ENCODE results near the gene SEPTIN2.
"Not testable (repeated sequence)": the region's sequence is repeated elsewhere in the genome, so short reads cannot be mapped to it uniquely, and the experiment has no call there.

Gene SEPTIN2

GRCh38 chr2:241393524-241394196 lies 77.9 kb downstream of the SEPTIN2 start:
- H3K9me3 Mint-ChIP-seq = no peaks in the 10 kb centered on the region
- H3K27ac Mint-ChIP-seq = no peak overlapping the region
- no peaks in the 10 kb centered on the region for H3K36me3 Mint-ChIP-seq (ENCODE audit: insufficient read depth)
- H3K4me3 Mint-ChIP-seq = no peak overlapping the region
- H3K27me3 Mint-ChIP-seq = no peaks in the 10 kb centered on the region
- DNase-seq (no peak), ATAC-seq (replicated peaks) (no peak)
- H3K4me1 Mint-ChIP-seq (ENCODE audit: low read depth in 2 of 2) = no peaks in the 10 kb centered on the region

- not testable (repeated sequence) for H3K27ac Mint-ChIP-seq; H3K4me1 Mint-ChIP-seq (ENCODE audit: low read depth in 2 of 2); DNase-seq; H3K27me3 Mint-ChIP-seq; H3K4me3 Mint-ChIP-seq; ATAC-seq (replicated peaks); H3K36me3 Mint-ChIP-seq (ENCODE audit: insufficient read depth); H3K9me3 Mint-ChIP-seq
Measured at GRCh38 chr2:241396809-241397208, 81.1 kb downstream of the SEPTIN2 start.

- H3K4me1 Mint-ChIP-seq (ENCODE audit: low read depth in 2 of 2) = peaks cover 0 to 4% of the 10 kb centered on the region in 2 donors
Measured at GRCh38 chr2:241399941-241400922, 84.5 kb downstream of the SEPTIN2 start.

More at GRCh38 chr2:241399941-241400922, 84.5 kb downstream of the SEPTIN2 start:
- Mint-ChIP-seq H3K9me3 (no peaks in the 10 kb centered on the region), H3K27ac (no peak overlapping the region), H3K4me3 (no peak overlapping the region), H3K36me3 (ENCODE audit: insufficient read depth) (no peaks in the 10 kb centered on the region), H3K27me3 (no peaks in the 10 kb centered on the region)
- ATAC-seq (replicated peaks) (no peak), DNase-seq (no peak)

Measured in effector memory CD8-positive, alpha-beta T cell (primary cell).